Large intestine (tissue), 3 donors: Measurements from ENCODE around the gene VWA5A. TPM values are rescaled to one million over a fixed set of nuclear protein-coding genes. Genes with fewer than 3 reads are reported as not detected.
"Not testable (repeated sequence)": the region's sequence is repeated elsewhere in the genome, so short reads cannot be mapped to it uniquely, and the experiment has no call there.

Source experiments
- DNase-seq, 2 donors: peaks; one replicate each; pipeline versions ENCODE4 v3.0.0 to v3.0.0-alpha.2; 2013
- H3K27ac ChIP-seq: one replicate; pipeline ENCODE4 v1.5.1; 2013; ENCODE audit warnings: low read length
- H3K27me3 ChIP-seq: 2 replicates; pipeline ENCODE4 v1.6.1; 2013; ENCODE audit warnings: low read length; ENCODE audit not compliant: control insufficient read depth, insufficient read depth
- H3K36me3 ChIP-seq: 2 replicates; pipeline ENCODE4 v1.6.1; 2013; ENCODE audit warnings: low read length; ENCODE audit not compliant: control insufficient read depth, insufficient read depth
- H3K4me1 ChIP-seq: one replicate; pipeline ENCODE4 v1.6.1; 2013; ENCODE audit warnings: low read length; ENCODE audit not compliant: control insufficient read depth, insufficient read depth
- H3K4me3 ChIP-seq: one replicate; pipeline ENCODE4 v1.5.1; 2013; ENCODE audit warnings: low read length
- H3K9me3 ChIP-seq: one replicate; pipeline ENCODE4 v1.6.1; 2013; ENCODE audit warnings: mild to moderate bottlenecking, low read depth, low read length, moderate library complexity; ENCODE audit not compliant: control insufficient read depth
- WGBS: methylation state at CpG from one replicate; pipeline ENCODE4 v1.1.5; 2013; ENCODE audit warnings: low lambda C conversion rate; ENCODE audit not compliant: insufficient coverage; 5-methylcytosine and 5-hydroxymethylcytosine counted together
- polyA plus RNA-seq: library from polyadenylated mRNA; unstranded; fragments of 120-200 nt; gene quantifications from one replicate; pipeline ENCODE4 v1.2.1, GENCODE V29; 2013

The VWA5A gene
- polyA plus RNA-seq, 1 donor = 24.6 TPM

- H3K36me3 ChIP-seq = no peaks in the 10 kb centered on the region
- H3K4me1 ChIP-seq = no peaks in the 10 kb centered on the region
- no peak overlapping the region for H3K4me3 ChIP-seq
- no peak overlapping the region for H3K27ac ChIP-seq
- no peaks in the 10 kb centered on the region for H3K27me3 ChIP-seq
- no CpG with 5 or more reads among the region's 7 CpGs for WGBS
- no peak for DNase-seq
- no peaks in the 10 kb centered on the region for H3K9me3 ChIP-seq
Measured at GRCh38 chr11:124167826-124168231, 52.6 kb downstream of the VWA5A start.

- H3K27me3 ChIP-seq = no peaks in the 10 kb centered on the region
- no peak overlapping the region for H3K27ac ChIP-seq
- no peak for DNase-seq
- no peaks in the 10 kb centered on the region for H3K9me3 ChIP-seq
- no peaks in the 10 kb centered on the region for H3K4me1 ChIP-seq
- no peaks in the 10 kb centered on the region for H3K36me3 ChIP-seq
- no peak overlapping the region for H3K4me3 ChIP-seq
Measured at GRCh38 chr11:124168796-124169195, 53.5 kb downstream of the VWA5A start.

DNA sequence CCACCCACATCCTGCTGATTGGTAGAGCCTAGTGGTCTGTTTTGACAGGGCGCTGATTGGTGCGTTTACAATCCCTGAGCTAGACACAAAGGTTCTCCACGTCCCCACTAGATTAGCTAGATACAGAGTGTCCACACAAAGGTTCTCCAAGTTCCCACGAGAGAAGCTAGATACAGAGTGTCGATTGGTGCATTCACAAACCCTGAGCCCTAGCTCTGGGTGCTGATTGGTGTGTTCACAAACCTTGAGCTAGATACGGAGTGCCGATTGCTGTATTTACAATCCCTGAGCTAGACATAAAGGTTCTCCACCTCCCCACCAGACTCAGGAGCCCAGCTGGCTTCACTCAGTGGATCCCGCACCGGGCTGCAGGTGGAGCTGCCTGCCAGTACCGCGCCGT lies 55.1 kb downstream of the VWA5A start:
- H3K4me1 ChIP-seq, H3K27me3 ChIP-seq, DNase-seq, H3K27ac ChIP-seq, H3K9me3 ChIP-seq, H3K36me3 ChIP-seq, H3K4me3 ChIP-seq: not testable (repeated sequence)
- WGBS = no CpG with 5 or more reads among the region's 12 CpGs

DNA sequence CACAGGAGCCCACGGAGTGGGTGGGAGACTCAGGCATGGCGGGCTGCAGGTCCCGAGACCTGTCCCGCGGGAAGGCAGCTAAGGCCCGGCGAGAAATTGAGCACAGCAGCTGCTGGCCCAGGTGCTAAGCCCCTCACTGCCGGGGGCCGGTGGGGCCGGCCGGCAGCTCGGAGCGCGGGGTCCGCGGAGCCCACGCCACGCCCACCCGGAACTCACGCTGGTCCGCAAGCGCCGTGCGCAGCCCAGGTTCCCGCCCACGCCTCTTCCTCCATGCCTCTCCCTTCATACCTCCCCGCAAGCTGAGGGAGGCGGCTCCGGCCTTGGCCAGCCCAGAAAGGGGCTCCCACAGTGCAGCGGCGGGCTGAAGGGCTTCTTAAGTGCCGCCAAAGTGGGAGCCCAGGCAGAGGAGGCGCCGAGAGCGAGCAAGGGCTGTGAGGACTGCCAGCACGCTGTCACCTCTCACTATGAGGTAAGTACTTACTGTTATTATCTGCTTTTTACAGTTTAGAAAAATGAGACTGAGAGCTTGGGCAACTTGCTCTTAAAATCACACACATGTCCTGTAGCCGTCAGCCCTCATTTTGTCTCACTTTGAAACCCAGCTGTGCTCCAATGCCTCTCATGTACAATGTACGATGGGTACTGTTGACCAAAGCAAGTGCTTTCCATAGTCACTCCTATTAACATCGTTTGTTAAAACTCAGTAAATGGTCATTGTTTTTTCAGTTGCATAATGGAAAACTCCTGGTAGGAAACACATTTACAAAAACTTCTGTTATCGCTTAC lies 55.7 kb downstream of the VWA5A start:
- Histone ChIP-seq H3K27me3 (no peaks in the 10 kb centered on the region), H3K4me3 (no peak overlapping the region), H3K4me1 (no peaks in the 10 kb centered on the region), H3K9me3 (no peaks in the 10 kb centered on the region), H3K27ac (no peak overlapping the region), H3K36me3 (no peaks in the 10 kb centered on the region)
- WGBS = 100% methylated on average over 2 of the region's 40 CpGs
- no peak for DNase-seq

- Histone ChIP-seq H3K27ac (no peak overlapping the region), H3K9me3 (no peaks in the 10 kb centered on the region), H3K4me3 (no peak overlapping the region), H3K36me3 (no peaks in the 10 kb centered on the region), H3K27me3 (no peaks in the 10 kb centered on the region), H3K4me1 (no peaks in the 10 kb centered on the region)
- no peak for DNase-seq
- whole genome bisulfite sequencing = 80% methylated on average over 2 of the region's 6 CpGs
Measured at GRCh38 chr11:124172101-124172500, 56.9 kb downstream of the VWA5A start.

GRCh38 chr11:124172599-124172998 lies 57.3 kb downstream of the VWA5A start:
- DNase-seq = no peak
- no peak overlapping the region for H3K4me3 ChIP-seq
- WGBS = 83% methylated on average over 1 of the region's 1 CpG
- H3K36me3 ChIP-seq = no peaks in the 10 kb centered on the region
- H3K4me1 ChIP-seq = no peaks in the 10 kb centered on the region
- no peaks in the 10 kb centered on the region for H3K9me3 ChIP-seq
- H3K27me3 ChIP-seq = no peaks in the 10 kb centered on the region
- no peak overlapping the region for H3K27ac ChIP-seq

- 30% methylated on average over 2 of the region's 4 CpGs for WGBS
- H3K36me3 ChIP-seq = no peaks in the 10 kb centered on the region
- no peak overlapping the region for H3K27ac ChIP-seq
- no peak overlapping the region for H3K4me3 ChIP-seq
- no peaks in the 10 kb centered on the region for H3K4me1 ChIP-seq
- no peak for DNase-seq
- H3K27me3 ChIP-seq = no peaks in the 10 kb centered on the region
- no peaks in the 10 kb centered on the region for H3K9me3 ChIP-seq
Measured at GRCh38 chr11:124174001-124174583, 58.8 kb downstream of the VWA5A start.

DNA sequence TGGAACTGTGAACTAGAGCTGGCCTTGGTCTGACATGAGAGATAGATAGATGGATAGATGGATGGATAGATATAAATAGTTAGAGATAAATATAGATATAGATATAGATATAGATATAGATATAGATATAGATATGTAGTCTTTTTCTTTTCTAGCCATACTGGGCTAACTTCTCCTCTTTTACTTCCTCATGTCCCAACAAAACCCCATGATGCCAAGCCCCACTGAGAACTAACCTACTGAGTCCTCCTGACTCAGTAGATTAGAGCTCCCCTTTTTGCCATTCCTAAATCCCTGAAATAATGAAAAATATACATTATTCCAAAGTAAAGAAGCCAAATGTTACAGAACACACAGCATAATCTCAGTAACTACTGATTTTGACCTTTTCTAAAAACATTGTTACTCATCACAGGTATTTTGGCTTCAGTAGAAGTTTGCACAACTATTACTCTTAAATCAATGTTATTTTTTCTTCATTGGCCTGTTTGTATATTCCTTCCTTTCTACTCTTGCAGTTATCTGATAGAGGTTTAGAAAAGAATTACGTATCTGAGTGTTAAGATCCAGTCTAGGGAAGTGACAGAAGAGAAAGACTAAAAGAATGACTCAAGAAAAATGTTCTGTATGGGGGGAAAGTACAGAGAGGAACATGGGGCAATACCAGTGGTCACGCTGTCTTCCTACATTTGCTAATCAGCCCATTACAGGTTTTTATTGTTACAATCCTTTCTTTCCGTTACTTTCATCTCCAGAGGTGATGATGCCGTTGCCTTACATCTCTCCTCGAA lies 61.9 kb downstream of the VWA5A start:
- Histone ChIP-seq H3K9me3 (no peaks in the 10 kb centered on the region), H3K4me1 (no peaks in the 10 kb centered on the region), H3K27ac (no peak overlapping the region), H3K27me3 (no peaks in the 10 kb centered on the region), H3K4me3 (no peak overlapping the region), H3K36me3 (no peaks in the 10 kb centered on the region)
- DNase-seq = no peak
- WGBS = 87% methylated on average over 3 of the region's 5 CpGs

DNA sequence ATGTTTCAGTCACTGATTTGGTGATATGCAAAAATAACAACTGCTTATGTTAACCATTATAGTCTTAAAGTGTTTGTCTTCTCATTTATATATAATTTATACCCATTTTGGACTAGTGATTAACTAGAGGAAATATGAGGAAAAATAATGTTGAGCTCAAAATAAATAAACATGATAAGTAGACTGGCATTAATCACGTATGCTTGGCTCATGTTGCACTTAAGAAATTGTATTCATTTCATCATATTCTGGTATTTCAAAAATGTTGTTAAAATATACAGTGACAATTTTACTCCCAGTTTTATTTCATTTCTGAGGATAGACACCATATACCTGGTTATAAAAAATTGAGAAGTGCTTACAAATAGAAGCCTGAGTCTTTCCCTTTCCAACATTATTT lies 64.1 kb downstream of the VWA5A start:
- Histone ChIP-seq H3K9me3 (no peaks in the 10 kb centered on the region), H3K4me1 (no peaks in the 10 kb centered on the region), H3K36me3 (no peaks in the 10 kb centered on the region), H3K4me3 (no peak overlapping the region), H3K27me3 (no peaks in the 10 kb centered on the region), H3K27ac (no peak overlapping the region)
- no peak for DNase-seq
- 86% methylated on average over 1 of the region's 1 CpG for WGBS

DNA sequence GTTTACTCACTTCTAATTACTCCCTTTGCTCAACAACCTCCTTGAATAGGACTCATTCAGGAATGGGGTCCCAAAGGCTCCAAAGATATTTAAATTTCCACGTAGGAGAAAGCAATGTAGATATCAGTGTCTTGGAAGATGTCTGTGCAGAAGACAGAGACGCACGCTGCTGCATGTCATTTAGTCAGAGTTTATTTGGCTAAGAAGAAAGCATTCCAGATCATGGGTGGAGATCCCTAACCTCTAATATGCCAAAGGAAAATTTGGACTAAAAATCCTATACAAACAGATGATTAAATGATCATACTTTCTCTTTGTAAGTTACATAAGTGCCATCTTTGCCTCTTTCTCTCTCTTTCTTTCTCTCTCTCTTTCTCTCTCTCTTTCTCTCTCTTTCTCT lies 67.8 kb downstream of the VWA5A start, which contains the start of gene OR10D3:
Gene OR10D3, plus strand, starts transcription at position 278 of the 400 bp plus-strand sequence. CDS start 1,925 bp downstream, outside the sequence.
- Histone ChIP-seq H3K36me3 (no peaks in the 10 kb centered on the region), H3K9me3 (no peaks in the 10 kb centered on the region), H3K27ac (no peak within 1 kb of the TSS), H3K4me1 (no peaks in the 10 kb centered on the region), H3K27me3 (no peaks in the 10 kb centered on the region), H3K4me3 (no peak within 1 kb of the TSS)
- DNase-seq = no peak
- WGBS = no CpG with 5 or more reads among the region's 3 CpGs
